Calu3 (cell line): Measurements from ENCODE around the gene ZBTB33. TPM values are rescaled to one million over a fixed set of nuclear protein-coding genes. Genes with fewer than 3 reads are reported as not detected.

ENCODE experiments used
- BruUV-seq: library from RNA; stranded (reverse); fragments of 400-500 nt; replicated peaks from 2 replicates; lab custom pipeline; 2021; lab: Mats Ljungman, UMichigan
- CTCF ChIA-PET: fragments of 300-600 bp; sonication (Branson Sonifier 250); formaldehyde crosslinking; loops from one replicate; lab custom pipeline; 2022; ENCODE audit warnings: antibody characterized with exemption; lab: Charles Lee
- DNase-seq: peaks from one replicate; pipeline ENCODE4 v3.0.0; 2022
- H3K27ac Mint-ChIP-seq: one replicate; pipeline ENCODE4 v1.8.0; 2022; ENCODE audit warnings: mixed read lengths; ENCODE audit not compliant: unreplicated experiment
- H3K27me3 Mint-ChIP-seq: one replicate; pipeline ENCODE4 v1.8.0; 2022; ENCODE audit warnings: mixed read lengths; ENCODE audit not compliant: unreplicated experiment
- H3K36me3 Mint-ChIP-seq: one replicate; pipeline ENCODE4 v1.8.0; 2022; ENCODE audit warnings: mild to moderate bottlenecking, moderate library complexity, mixed read lengths; ENCODE audit not compliant: insufficient read depth, unreplicated experiment
- H3K4me1 Mint-ChIP-seq: one replicate; pipeline ENCODE4 v1.8.0; 2022; ENCODE audit warnings: mild to moderate bottlenecking, low read depth, mixed read lengths; ENCODE audit not compliant: unreplicated experiment
- H3K4me3 Mint-ChIP-seq: one replicate; pipeline ENCODE4 v1.8.0; 2022; ENCODE audit warnings: mild to moderate bottlenecking, low read depth, moderate library complexity, mixed read lengths; ENCODE audit not compliant: unreplicated experiment
- H3K9me3 Mint-ChIP-seq: one replicate; pipeline ENCODE4 v1.8.0; 2022; ENCODE audit warnings: low read depth, mixed read lengths; ENCODE audit not compliant: unreplicated experiment
- intact Hi-C: fragments of 100-400 bp; cut with micrococcal nuclease; formaldehyde crosslinking; loops from one replicate; pipeline ENCODE4 v1.10.0; 2022; ENCODE audit not compliant: unreplicated experiment
- total RNA-seq: library from RNA; stranded (reverse); gene quantifications from 2 replicates; pipeline ENCODE4 v1.2.3, GENCODE V29; 2022
- TF ChIP-seq, protein P1 (sequence below): fragments of 200-600 bp; IDR thresholded peaks from one replicate; pipeline ENCODE4 v1.8.0; 2022; ENCODE audit warnings: antibody characterized with exemption; ENCODE audit not compliant: unreplicated experiment

ZBTB33 gene
- total RNA-seq, 1 experiment from 2014 or later: 22.7 TPM

DNA sequence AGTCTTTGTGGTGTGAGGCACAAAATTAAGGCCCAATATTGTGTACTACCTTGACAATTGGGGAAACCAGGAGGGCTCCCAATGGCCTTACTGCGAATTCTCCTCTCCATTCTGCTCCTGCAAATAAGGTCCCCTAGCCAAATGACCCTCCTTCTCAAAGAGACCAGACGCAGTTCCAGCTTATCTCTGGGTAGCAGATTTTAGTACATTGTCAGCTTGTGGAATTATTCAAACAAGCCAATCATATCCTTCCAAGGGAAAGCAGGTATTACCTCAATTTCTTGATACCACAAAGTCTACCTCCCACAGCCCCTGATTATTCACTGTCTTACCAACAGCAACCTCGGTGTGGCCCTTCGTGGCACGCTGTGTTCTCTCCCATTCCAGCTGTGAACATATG lies 7.8 kb upstream of the ZBTB33 start:
- intact Hi-C loops: no loop called here
- no peak for DNase-seq
- Mint-ChIP-seq H3K9me3 (no peaks in the 10 kb centered on the region), H3K27ac (no peak overlapping the region), H3K36me3 (peaks cover 16% of the 10 kb centered on the region), H3K4me3 (no peak overlapping the region), H3K27me3 (no peaks in the 10 kb centered on the region), H3K4me1 (peaks cover 18% of the 10 kb centered on the region)
- TF ChIP-seq, protein P1, sequence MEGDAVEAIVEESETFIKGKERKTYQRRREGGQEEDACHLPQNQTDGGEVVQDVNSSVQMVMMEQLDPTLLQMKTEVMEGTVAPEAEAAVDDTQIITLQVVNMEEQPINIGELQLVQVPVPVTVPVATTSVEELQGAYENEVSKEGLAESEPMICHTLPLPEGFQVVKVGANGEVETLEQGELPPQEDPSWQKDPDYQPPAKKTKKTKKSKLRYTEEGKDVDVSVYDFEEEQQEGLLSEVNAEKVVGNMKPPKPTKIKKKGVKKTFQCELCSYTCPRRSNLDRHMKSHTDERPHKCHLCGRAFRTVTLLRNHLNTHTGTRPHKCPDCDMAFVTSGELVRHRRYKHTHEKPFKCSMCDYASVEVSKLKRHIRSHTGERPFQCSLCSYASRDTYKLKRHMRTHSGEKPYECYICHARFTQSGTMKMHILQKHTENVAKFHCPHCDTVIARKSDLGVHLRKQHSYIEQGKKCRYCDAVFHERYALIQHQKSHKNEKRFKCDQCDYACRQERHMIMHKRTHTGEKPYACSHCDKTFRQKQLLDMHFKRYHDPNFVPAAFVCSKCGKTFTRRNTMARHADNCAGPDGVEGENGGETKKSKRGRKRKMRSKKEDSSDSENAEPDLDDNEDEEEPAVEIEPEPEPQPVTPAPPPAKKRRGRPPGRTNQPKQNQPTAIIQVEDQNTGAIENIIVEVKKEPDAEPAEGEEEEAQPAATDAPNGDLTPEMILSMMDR: no peak
- CTCF ChIA-PET: no interaction called here
- no TSS peak for BruUV-seq

GRCh38 chrX:120244395-120244734 lies 6.2 kb upstream of the ZBTB33 start:
- DNase-seq: no peak
- intact Hi-C loops: no loop called here
- Mint-ChIP-seq H3K27ac (peak overlapping the region; percentile 89), H3K27me3 (no peaks in the 10 kb centered on the region), H3K9me3 (no peaks in the 10 kb centered on the region), H3K4me1 (peaks cover 18% of the 10 kb centered on the region), H3K36me3 (peaks cover 16% of the 10 kb centered on the region), H3K4me3 (peak overlapping the region; percentile 96)
- TF ChIP-seq, protein P1: no peak
- CTCF ChIA-PET: no interaction called here
- no TSS peak for BruUV-seq

GRCh38 chrX:120244735-120245498 lies 5.7 kb upstream of the ZBTB33 start:
- Mint-ChIP-seq H3K27me3 (no peaks in the 10 kb centered on the region), H3K36me3 (peaks cover 16% of the 10 kb centered on the region), H3K27ac (peak overlapping the region; percentile 89), H3K4me3 (peak overlapping the region; percentile 96), H3K9me3 (no peaks in the 10 kb centered on the region), H3K4me1 (peaks cover 18% of the 10 kb centered on the region)
- CTCF ChIA-PET: no interaction called here
- TF ChIP-seq, protein P1: no peak
- DNase-seq: peak; percentile 74
- intact Hi-C loops: no loop called here
- no TSS peak for BruUV-seq

GRCh38 chrX:120251471-120252011 lies 929 bp downstream of the ZBTB33 start:
- peaks cover 18% of the 10 kb centered on the region for H3K36me3 Mint-ChIP-seq
- peak overlapping the region; percentile 99 for H3K27ac Mint-ChIP-seq
- H3K4me1 Mint-ChIP-seq: no peaks in the 10 kb centered on the region
- peak overlapping the region; percentile 100 for H3K4me3 Mint-ChIP-seq
- intact Hi-C loops: loop anchor here (2.0 to 5.0 kb wide), 3 partner anchors 49 to 216 kb away; partner anchors contain the start of gene LAMP2
- DNase-seq: peak; percentile 21
- TF ChIP-seq, protein P1: no peak
- H3K9me3 Mint-ChIP-seq: no peaks in the 10 kb centered on the region
- CTCF ChIA-PET: interaction anchor here (1.0 to 1.7 kb wide), 2 partner anchors 38 to 57 kb away, joined by 4 read pairs; no protein-coding TSS in a partner anchor
- H3K27me3 Mint-ChIP-seq: no peaks in the 10 kb centered on the region
- BruUV-seq: TSS peak; percentile 57
